SH-SY5Y (cell line): ENCODE measurements around the gene MTHFD1L.

ENCODE experiments used
- GATA2 ChIP-seq: IDR thresholded peaks from 2 replicates; pipeline ENCODE4 v1.6.1; 2011; ENCODE audit warnings: mild to moderate bottlenecking, low read depth, low read length
- GATA3 ChIP-seq: IDR thresholded peaks from 2 replicates; pipeline ENCODE4 v1.6.1; 2011; ENCODE audit warnings: low read depth, mild to moderate bottlenecking, low read length, moderate library complexity

GRCh38 chr6:150975136-150975535 is 109.6 kb downstream of the MTHFD1L start:
- no peak for TF ChIP-seq GATA2
- TF ChIP-seq GATA3, result no peak
